ENCODE data around the gene NMRK2.

- no peak for TF ChIP-seq CTCF (conservative IDR thresholded peaks at IDR 0.05; ENCODE audit: low read depth, low read length)
- TF ChIP-seq EZH2 (IDR thresholded peaks at IDR 0.05; ENCODE audit: borderline replicate concordance, low read depth, low read length, poor library complexity, severe bottlenecking), result no peak
Observed at GRCh38 chr19:3945838-3946237, 13.0 kb downstream of the NMRK2 start.

All from A673 (cell line).